RWPE2 (cell line): ENCODE results near the gene NDUFAF7.

Source experiments
- ATAC-seq: fragments of 200-7000 bp; cut with Tn5 transposase; 3 replicates; pipeline ENCODE4 v1.9.1; 2021; ENCODE audit warnings: low read depth
- DNase-seq: peaks from one replicate; pipeline ENCODE4 v3.0.0-alpha.2; 2020; ENCODE audit warnings: low spot score
- H3K27ac ChIP-seq: fragments of 450-650 bp; 2 replicates; pipeline ENCODE4 v1.5.1; 2017; ENCODE audit warnings: mild to moderate bottlenecking; ENCODE audit not compliant: poor library complexity, severe bottlenecking
- H3K27me3 ChIP-seq: fragments of 250-450 bp; sonication (Bioruptor Pico); 2 replicates; pipeline ENCODE4 v1.5.1; 2021; ENCODE audit warnings: mild to moderate bottlenecking, moderate library complexity; ENCODE audit not compliant: insufficient read depth, poor library complexity, severe bottlenecking
- H3K36me3 ChIP-seq: fragments of 250-450 bp; sonication (Bioruptor Pico); 2 replicates; pipeline ENCODE4 v1.5.1; 2020; ENCODE audit warnings: low read depth, mild to moderate bottlenecking, moderate library complexity
- H3K4me1 ChIP-seq: fragments of 250-450 bp; sonication (Bioruptor Pico); 2 replicates; pipeline ENCODE4 v1.5.1; 2021; ENCODE audit warnings: mild to moderate bottlenecking, moderate library complexity; ENCODE audit not compliant: insufficient read depth, poor library complexity, severe bottlenecking
- H3K4me3 ChIP-seq: fragments of 250-450 bp; sonication (Bioruptor Pico); 2 replicates; pipeline ENCODE4 v1.5.1; 2021; ENCODE audit warnings: mild to moderate bottlenecking, moderate library complexity; ENCODE audit not compliant: severe bottlenecking
- H3K9me3 ChIP-seq: fragments of 250-450 bp; sonication (Bioruptor Pico); 2 replicates; pipeline ENCODE4 v1.5.1; 2021; ENCODE audit warnings: mild to moderate bottlenecking, moderate library complexity; ENCODE audit not compliant: severe bottlenecking
- CTCF ChIP-seq: fragments of 450-650 bp; IDR thresholded peaks from one replicate; pipeline ENCODE4 v1.5.1; 2017; ENCODE audit warnings: mild to moderate bottlenecking, moderate library complexity; ENCODE audit not compliant: poor library complexity, severe bottlenecking

Gene NDUFAF7, protein sequence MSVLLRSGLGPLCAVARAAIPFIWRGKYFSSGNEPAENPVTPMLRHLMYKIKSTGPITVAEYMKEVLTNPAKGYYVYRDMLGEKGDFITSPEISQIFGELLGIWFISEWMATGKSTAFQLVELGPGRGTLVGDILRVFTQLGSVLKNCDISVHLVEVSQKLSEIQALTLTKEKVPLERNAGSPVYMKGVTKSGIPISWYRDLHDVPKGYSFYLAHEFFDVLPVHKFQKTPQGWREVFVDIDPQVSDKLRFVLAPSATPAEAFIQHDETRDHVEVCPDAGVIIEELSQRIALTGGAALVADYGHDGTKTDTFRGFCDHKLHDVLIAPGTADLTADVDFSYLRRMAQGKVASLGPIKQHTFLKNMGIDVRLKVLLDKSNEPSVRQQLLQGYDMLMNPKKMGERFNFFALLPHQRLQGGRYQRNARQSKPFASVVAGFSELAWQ

GRCh38 chr2:37231241-37232130 lies at the start of gene NDUFAF7, which contains the start of gene CEBPZ:
Gene NDUFAF7 (plus strand): TSS chr2:37231658. CDS start chr2:37231706, 48 bp downstream.
Gene CEBPZ (minus strand): TSS chr2:37231596. CDS start chr2:37231567, 29 bp downstream.
- no peak for TF ChIP-seq CTCF
- Histone ChIP-seq H3K36me3 (peaks cover 56% of the 10 kb centered on the region), H3K27me3 (no peaks in the 10 kb centered on the region), H3K4me3 (peak within 1 kb of the TSS; percentile 77), H3K4me1 (peaks cover 11% of the 10 kb centered on the region), H3K9me3 (no peaks in the 10 kb centered on the region), H3K27ac (peak within 1 kb of the TSS; percentile 66)
- peak; percentile 84 for DNase-seq
- ATAC-seq, result peak; percentile 95

DNA sequence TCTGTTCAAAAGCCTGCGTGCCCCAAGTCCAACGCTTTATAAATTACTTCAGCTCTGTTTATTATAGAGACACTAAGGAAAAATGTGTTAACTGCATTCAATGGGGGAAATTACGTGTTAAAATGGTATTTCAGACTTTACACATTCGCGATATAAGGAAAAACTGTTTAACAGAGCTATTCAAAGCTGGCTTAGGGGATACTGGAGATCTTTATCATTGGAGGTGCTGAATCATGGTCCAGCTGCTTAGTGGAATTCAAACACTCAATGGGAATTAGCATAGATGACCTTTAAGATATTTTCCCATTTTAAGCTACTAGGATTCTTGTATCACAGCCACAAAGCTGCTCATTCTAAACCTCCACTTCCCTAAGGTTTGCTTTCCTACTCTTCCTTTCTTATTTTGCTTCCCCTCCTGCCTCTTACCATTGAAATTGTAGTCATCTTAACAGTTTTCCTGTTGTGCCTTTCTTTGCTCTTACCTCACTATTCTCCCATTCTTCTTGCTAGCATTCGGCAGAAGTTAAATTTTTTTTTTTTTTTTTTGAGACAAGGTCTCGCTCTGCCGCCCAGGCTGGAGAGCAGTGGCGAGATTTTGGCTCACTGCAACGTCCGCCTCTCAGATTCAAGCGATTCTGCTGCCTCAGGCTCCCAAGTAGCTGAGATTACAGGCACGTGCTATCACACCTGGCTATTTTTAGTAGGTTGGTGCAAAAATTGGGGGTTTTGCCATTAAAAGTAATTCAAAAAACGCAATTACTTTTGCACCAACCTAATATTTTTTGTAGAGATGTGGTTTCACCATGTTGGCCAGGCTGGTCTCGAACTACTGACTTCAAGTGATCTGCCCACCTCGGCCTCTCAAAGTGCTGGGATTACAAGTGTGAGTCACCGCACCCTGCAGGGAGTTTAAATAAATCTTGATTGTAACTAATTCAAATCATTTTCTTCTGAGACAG lies 49.5 kb upstream of the NDUFAF7 start:
- ATAC-seq (no peak), DNase-seq (no peak)
- Histone ChIP-seq H3K27me3 (no peaks in the 10 kb centered on the region), H3K9me3 (no peaks in the 10 kb centered on the region), H3K4me3 (no peak overlapping the region), H3K4me1 (no peaks in the 10 kb centered on the region), H3K27ac (no peak overlapping the region), H3K36me3 (no peaks in the 10 kb centered on the region)
- no peak for TF ChIP-seq CTCF

DNA sequence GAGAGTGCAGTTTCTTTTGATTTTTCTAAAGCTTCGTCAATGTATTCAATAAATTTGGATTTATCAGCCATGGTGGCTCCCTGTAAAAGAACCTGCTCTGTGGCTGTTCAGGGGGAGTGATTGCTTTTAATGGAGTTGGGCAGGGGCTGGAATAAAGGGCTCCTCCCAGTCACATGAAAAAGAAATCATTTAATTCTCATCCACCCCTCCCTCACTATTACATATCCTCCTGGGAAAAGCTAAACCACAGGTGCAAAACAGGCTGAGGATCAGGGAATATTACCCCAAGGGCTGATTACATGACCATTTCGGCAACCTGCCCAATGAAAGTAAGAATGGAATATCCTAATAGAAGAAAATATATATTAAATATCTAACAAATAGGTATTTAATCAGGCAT lies 42.9 kb upstream of the NDUFAF7 start, which contains the start of gene SULT6B1:
TSS of gene SULT6B1 (minus strand) at position 101 of the 400 bp plus-strand sequence. CDS start at position 71, 30 bp downstream.
- no peaks in the 10 kb centered on the region for H3K9me3 ChIP-seq
- TF ChIP-seq CTCF, result no peak
- H3K36me3 ChIP-seq, result no peaks in the 10 kb centered on the region
- ATAC-seq (no peak), DNase-seq (no peak)
- no peak within 1 kb of the TSS for H3K27ac ChIP-seq
- H3K4me3 ChIP-seq, result no peak within 1 kb of the TSS
- H3K4me1 ChIP-seq, result peaks cover 10% of the 10 kb centered on the region
- H3K27me3 ChIP-seq, result no peaks in the 10 kb centered on the region

- ATAC-seq (peak; percentile 100), DNase-seq (no peak)
- Histone ChIP-seq H3K27ac (no peak overlapping the region), H3K4me1 (peaks cover 10% of the 10 kb centered on the region), H3K27me3 (no peaks in the 10 kb centered on the region), H3K9me3 (no peaks in the 10 kb centered on the region), H3K36me3 (no peaks in the 10 kb centered on the region), H3K4me3 (no peak overlapping the region)
- TF ChIP-seq CTCF, result no peak
Measured at GRCh38 chr2:37189452-37190153, 41.9 kb upstream of the NDUFAF7 start.
